SK-N-SH (cell line): ENCODE results near the gene CIT. TPM values are rescaled to one million over a fixed set of nuclear protein-coding genes. Genes with fewer than 3 reads are reported as not detected.

Experiments
- CTCF ChIA-PET: fragments of 300-600, 350-600 bp; formaldehyde crosslinking; extraction: SDS; loops from one replicate; lab custom pipeline; 2021; lab: Yijun Ruan, JAX
- POLR2A ChIA-PET: fragments of 350-600 bp; sonication (Branson Sonifier 250); formaldehyde crosslinking; extraction: SDS; loops from one replicate; lab custom pipeline; 2020; ENCODE audit warnings: antibody characterized with exemption, inconsistent platforms; lab: Yijun Ruan, JAX
- DNase-seq: peaks from one replicate; pipeline ENCODE4 v3.0.0; 2012
- H2AFZ ChIP-seq: fragments of 200-600 bp; sonication (generic); 2 replicates; pipeline ENCODE4 v1.8.1; 2016; ENCODE audit warnings: antibody characterized with exemption, mild to moderate bottlenecking, low read depth
- H3F3A ChIP-seq: fragments of 200-600 bp; sonication (generic); replicated peaks from 2 replicates; pipeline ENCODE3; 2016; ENCODE audit warnings: antibody characterized with exemption, mild to moderate bottlenecking; ENCODE audit not compliant: insufficient read depth
- H3K27ac ChIP-seq, 2 experiments: fragments of 200-500 bp in 1 of 2; fragments of 200-600 bp in 1 of 2; sonication (Bioruptor generic) in 1 of 2; sonication (generic), shearing (Covaris generic) in 1 of 2; 2 replicates each; pipeline versions ENCODE4 v1.5.1 to v1.6.1; 2014 to 2016; ENCODE audit warnings: low read depth in 2 of 2, inconsistent platforms in 1 of 2, low read length in 1 of 2, mild to moderate bottlenecking in 1 of 2, mixed read lengths in 1 of 2
- H3K27me3 ChIP-seq: fragments of 200-600 bp; sonication (generic), shearing (Covaris generic); 2 replicates; pipeline ENCODE4 v1.6.1; 2016; ENCODE audit warnings: mixed run types; ENCODE audit not compliant: insufficient read depth
- H3K36me3 ChIP-seq, 2 experiments: fragments of 200-500 bp in 1 of 2; fragments of 200-600 bp in 1 of 2; sonication (Bioruptor generic) in 1 of 2; sonication (generic) in 1 of 2; replicated peaks in 1 of 2; 2 replicates each; pipeline versions ENCODE3 to v1.5.1; 2014 to 2016; ENCODE audit warnings: low read length in 1 of 2, mild to moderate bottlenecking in 1 of 2; ENCODE audit not compliant: insufficient read depth in 2 of 2, control insufficient read depth in 1 of 2
- H3K4me1 ChIP-seq, 2 experiments: fragments of 200-500 bp in 1 of 2; fragments of 200-600 bp in 1 of 2; sonication (Bioruptor generic) in 1 of 2; sonication (generic), shearing (Covaris generic) in 1 of 2; 2 replicates each; pipeline versions ENCODE4 v1.5.1 to v1.6.1; 2014 to 2016; ENCODE audit warnings: low read depth in 1 of 2, low read length in 1 of 2, mixed run types in 1 of 2; ENCODE audit not compliant: insufficient read depth in 2 of 2, control insufficient read depth in 1 of 2
- H3K4me2 ChIP-seq: fragments of 200-600 bp; sonication (generic), shearing (Covaris generic); 2 replicates; pipeline ENCODE4 v1.6.1; 2017; ENCODE audit warnings: mixed run types
- H3K4me3 ChIP-seq, 2 experiments: fragments of 200-500 bp in 1 of 2; fragments of 200-600 bp in 1 of 2; sonication (Bioruptor generic) in 1 of 2; sonication (generic), shearing (Covaris generic) in 1 of 2; 2 replicates each; pipeline versions ENCODE4 v1.5.1 to v1.8.1; 2014 to 2016; ENCODE audit warnings: low read depth in 2 of 2, inconsistent platforms in 1 of 2, low read length in 1 of 2, mild to moderate bottlenecking in 1 of 2, mixed read lengths in 1 of 2, moderate library complexity in 1 of 2
- H3K79me2 ChIP-seq: fragments of 200-600 bp; sonication (generic); 2 replicates; pipeline ENCODE4 v1.8.1; 2017; ENCODE audit warnings: mild to moderate bottlenecking; ENCODE audit not compliant: insufficient read depth
- H3K9ac ChIP-seq: fragments of 200-600 bp; sonication (generic); 2 replicates; pipeline ENCODE4 v1.6.1; 2017; ENCODE audit warnings: mixed run types
- H3K9me2 ChIP-seq: fragments of 200-600 bp; sonication (generic); 2 replicates; pipeline ENCODE4 v1.6.1; 2017; ENCODE audit warnings: mixed run types
- H3K9me3 ChIP-seq: fragments of 200-600 bp; sonication (generic); 2 replicates; pipeline ENCODE4 v1.6.1; 2017; ENCODE audit warnings: mixed run types, mild to moderate bottlenecking, moderate library complexity
- H4K20me1 ChIP-seq: fragments of 200-600 bp; sonication (generic); 2 replicates; pipeline ENCODE4 v1.6.1; 2017; ENCODE audit warnings: mild to moderate bottlenecking, mixed run types; ENCODE audit not compliant: insufficient read depth
- ELF1 ChIP-seq: IDR thresholded peaks from 2 replicates; pipeline ENCODE4 v1.4.0; 2012
- EP300 ChIP-seq, 2 experiments: IDR thresholded peaks; 2 replicates each; pipeline versions ENCODE4 v1.4.0 to v1.6.1; 2012; ENCODE audit warnings: borderline replicate concordance in 1 of 2, low read depth in 1 of 2, low read length in 1 of 2
- EZH2phosphoT487 ChIP-seq: fragments of 200-600 bp; sonication (generic); IDR thresholded peaks from 2 replicates; pipeline ENCODE4 v1.6.1; 2017; ENCODE audit warnings: low read depth, mixed run types, mild to moderate bottlenecking, antibody characterized with exemption, moderate library complexity, borderline replicate concordance
- FOSL2 ChIP-seq: IDR thresholded peaks from 2 replicates; pipeline ENCODE4 v1.4.0; 2012; ENCODE audit warnings: low read depth, mild to moderate bottlenecking, moderate library complexity, borderline replicate concordance
- FOXJ3 ChIP-seq: sonication (generic); formaldehyde crosslinking; IDR thresholded peaks from 2 replicates; pipeline ENCODE4 v1.5.1; 2020; ENCODE audit warnings: mild to moderate bottlenecking, missing genetic modification reagents
- GABPA ChIP-seq: IDR thresholded peaks from 2 replicates; pipeline ENCODE4 v1.4.0; 2012; ENCODE audit warnings: low read depth, mild to moderate bottlenecking
- IRF3 ChIP-seq: fragments of 150-350 bp; IDR thresholded peaks from 2 replicates; pipeline ENCODE4 v1.6.1; 2016; ENCODE audit warnings: mild to moderate bottlenecking, low read depth, low read length
- JUND ChIP-seq: IDR thresholded peaks from 2 replicates; pipeline ENCODE4 v1.4.0; 2012
- MXI1 ChIP-seq: IDR thresholded peaks from 2 replicates; pipeline ENCODE4 v1.6.1; 2012; ENCODE audit warnings: mild to moderate bottlenecking, low read depth, low read length, improper control_type of control experiment
- NRF1 ChIP-seq: IDR thresholded peaks from 2 replicates; pipeline ENCODE4 v1.6.1; 2012; ENCODE audit warnings: low read depth, mild to moderate bottlenecking, low read length
- POLR2AphosphoS5 ChIP-seq: IDR thresholded peaks from 2 replicates; pipeline ENCODE4 v1.6.1; 2012; ENCODE audit warnings: low read depth, low read length
- RFX5 ChIP-seq: IDR thresholded peaks from 2 replicates; pipeline ENCODE4 v1.6.1; 2012; ENCODE audit warnings: mild to moderate bottlenecking, improper control_type of control experiment, low read length
- SIN3A ChIP-seq: IDR thresholded peaks from 2 replicates; pipeline ENCODE4 v1.6.1; 2012; ENCODE audit warnings: low read depth, mild to moderate bottlenecking, low read length, moderate library complexity, borderline replicate concordance
- SMC3 ChIP-seq: IDR thresholded peaks from 2 replicates; pipeline ENCODE4 v1.6.1; 2012; ENCODE audit warnings: low read depth, low read length, improper control_type of control experiment
- TCF12 ChIP-seq: IDR thresholded peaks from 2 replicates; pipeline ENCODE4 v1.4.0; 2012
- USF1 ChIP-seq: IDR thresholded peaks from 2 replicates; pipeline ENCODE4 v1.4.0; 2012; ENCODE audit warnings: low read depth, borderline replicate concordance
- YY1 ChIP-seq: IDR thresholded peaks from 2 replicates; pipeline ENCODE4 v1.4.0; 2012; ENCODE audit warnings: low read depth, mild to moderate bottlenecking
- ZBTB33 ChIP-seq: IDR thresholded peaks from 2 replicates; pipeline ENCODE4 v1.4.0; 2012; ENCODE audit warnings: low read depth, borderline replicate concordance
- WGBS: methylation state at CpG from one replicate; pipeline ENCODE4 v1.1.6; 2017; ENCODE audit warnings: low lambda C conversion rate; 5-methylcytosine and 5-hydroxymethylcytosine counted together
- polyA plus RNA-seq, 3 experiments: library from polyadenylated mRNA; depleted of rRNA; stranded (reverse); fragments of >200 nt; gene quantifications; 2 replicates each; pipeline ENCODE4 v1.2.3, GENCODE V29; 2012
- TF ChIP-seq, protein P1 (sequence below): IDR thresholded peaks from 2 replicates; pipeline ENCODE4 v1.6.1; 2012; ENCODE audit warnings: mild to moderate bottlenecking, low read depth, low read length, moderate library complexity

CIT gene
- polyA plus RNA-seq, 1 of the 3 experiments (the other 2 are of a cell fraction), result 7.7 TPM

- TF ChIP-seq ELF1, result no peak
- TF ChIP-seq USF1, result no peak
- TF ChIP-seq JUND, result no peak
- TF ChIP-seq SMC3, result no peak
- no peak for TF ChIP-seq EP300 (IDR thresholded peaks at IDR 0.05; ENCODE audit: borderline replicate concordance in 1 of 2, low read depth in 1 of 2, low read length in 1 of 2)
- no peak for TF ChIP-seq SIN3A
- TF ChIP-seq, protein P1, sequence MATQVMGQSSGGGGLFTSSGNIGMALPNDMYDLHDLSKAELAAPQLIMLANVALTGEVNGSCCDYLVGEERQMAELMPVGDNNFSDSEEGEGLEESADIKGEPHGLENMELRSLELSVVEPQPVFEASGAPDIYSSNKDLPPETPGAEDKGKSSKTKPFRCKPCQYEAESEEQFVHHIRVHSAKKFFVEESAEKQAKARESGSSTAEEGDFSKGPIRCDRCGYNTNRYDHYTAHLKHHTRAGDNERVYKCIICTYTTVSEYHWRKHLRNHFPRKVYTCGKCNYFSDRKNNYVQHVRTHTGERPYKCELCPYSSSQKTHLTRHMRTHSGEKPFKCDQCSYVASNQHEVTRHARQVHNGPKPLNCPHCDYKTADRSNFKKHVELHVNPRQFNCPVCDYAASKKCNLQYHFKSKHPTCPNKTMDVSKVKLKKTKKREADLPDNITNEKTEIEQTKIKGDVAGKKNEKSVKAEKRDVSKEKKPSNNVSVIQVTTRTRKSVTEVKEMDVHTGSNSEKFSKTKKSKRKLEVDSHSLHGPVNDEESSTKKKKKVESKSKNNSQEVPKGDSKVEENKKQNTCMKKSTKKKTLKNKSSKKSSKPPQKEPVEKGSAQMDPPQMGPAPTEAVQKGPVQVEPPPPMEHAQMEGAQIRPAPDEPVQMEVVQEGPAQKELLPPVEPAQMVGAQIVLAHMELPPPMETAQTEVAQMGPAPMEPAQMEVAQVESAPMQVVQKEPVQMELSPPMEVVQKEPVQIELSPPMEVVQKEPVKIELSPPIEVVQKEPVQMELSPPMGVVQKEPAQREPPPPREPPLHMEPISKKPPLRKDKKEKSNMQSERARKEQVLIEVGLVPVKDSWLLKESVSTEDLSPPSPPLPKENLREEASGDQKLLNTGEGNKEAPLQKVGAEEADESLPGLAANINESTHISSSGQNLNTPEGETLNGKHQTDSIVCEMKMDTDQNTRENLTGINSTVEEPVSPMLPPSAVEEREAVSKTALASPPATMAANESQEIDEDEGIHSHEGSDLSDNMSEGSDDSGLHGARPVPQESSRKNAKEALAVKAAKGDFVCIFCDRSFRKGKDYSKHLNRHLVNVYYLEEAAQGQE, result no peak
- no peak for TF ChIP-seq NRF1
- no peak for TF ChIP-seq FOXJ3 (CRISPR knock-in tag)
- TF ChIP-seq, all 33 proteins: peak for 0
These were observed 6.7 kb downstream of the CIT start (continued) for GRCh38 chr12:119870457-119870856.

DNA sequence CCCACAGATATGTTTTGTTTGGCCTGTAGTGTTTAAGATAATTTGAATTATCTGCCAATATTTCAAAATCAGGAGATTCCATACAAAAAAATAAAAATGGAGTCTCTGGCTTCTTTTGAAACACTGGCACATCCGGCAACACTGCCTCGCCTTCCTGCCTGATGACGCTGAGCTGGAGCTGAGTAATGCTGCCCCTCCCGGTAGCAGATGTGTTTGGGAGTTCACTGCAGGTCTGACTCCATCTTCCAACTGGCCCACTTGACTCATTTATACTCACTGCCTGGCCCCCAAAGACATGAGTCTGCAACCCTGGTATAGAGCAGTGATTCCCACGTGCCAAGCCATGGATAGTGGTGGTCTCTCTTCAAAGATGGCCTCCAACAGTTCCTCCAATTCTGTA, 7.4 kb downstream of the CIT start:
- POLR2A ChIA-PET, result no interaction called here
- H3K9me3 ChIP-seq, result no peaks in the 10 kb centered on the region
- no peak overlapping the region for H3K4me2 ChIP-seq
- H3K4me3 ChIP-seq, result no peak overlapping the region
- no peaks in the 10 kb centered on the region for H3K9me2 ChIP-seq
- peaks cover 35% of the 10 kb centered on the region; the same call in 1 of the 2 replicates for H3K79me2 ChIP-seq
- H3K36me3 ChIP-seq, result peaks cover 0 to 22% of the 10 kb centered on the region in 2 experiments
- H2AFZ ChIP-seq, result peak overlapping the region; percentile 89
- DNase-seq, result no peak
- no peaks in the 10 kb centered on the region for H3K4me1 ChIP-seq
- peak overlapping the region in 1 of 2 experiments; percentile 46; a peak in 2 of 4 replicates for H3K27ac ChIP-seq
- peak overlapping the region; percentile 17; the same call in 1 of the 2 replicates for H3K9ac ChIP-seq
- H4K20me1 ChIP-seq, result no peaks in the 10 kb centered on the region
- CTCF ChIA-PET, result interaction anchor here (0.9 kb wide), 1 partner anchor 90 kb away, joined by 3 read pairs; no protein-coding TSS in a partner anchor
- H3K27me3 ChIP-seq, result no peaks in the 10 kb centered on the region
- 37% methylated on average over 5 of the region's 5 CpGs for WGBS
- H3F3A ChIP-seq, result peaks cover 5% of the 10 kb centered on the region
- TF ChIP-seq RFX5 (no peak), FOSL2 (peak; percentile 62; the same call in 1 of the 2 replicates), POLR2AphosphoS5 (peak; percentile 20; the same call in 1 of the 2 replicates), ZBTB33 (0 out of 2 replicates have a peak, but pooled peaks have one; percentile 22), MXI1 (no peak), GABPA (peak; percentile 63; the same call in 1 of the 2 replicates), TCF12 (peak; percentile 54; the same call in 1 of the 2 replicates), YY1 (peak; percentile 71; the same call in 1 of the 2 replicates), IRF3 (no peak), ELF1 (peak; percentile 62), EZH2phosphoT487 (no peak), EP300 (IDR thresholded peaks at IDR 0.05; ENCODE audit: borderline replicate concordance in 1 of 2, low read depth in 1 of 2, low read length in 1 of 2) (no peak), FOXJ3 (CRISPR knock-in tag) (no peak)
- TF ChIP-seq, protein P1, result no peak
